ENCODE data around the gene RFX4.

- TF ChIP-seq POLR2A (IDR thresholded peaks at IDR 0.05) (no peak), EP300 (IDR thresholded peaks at IDR 0.05; ENCODE audit: low read depth) (no peak), CTCF (IDR thresholded peaks at IDR 0.05) (no peak)
Observed at GRCh38 chr12:106590601-106591000, 7.8 kb downstream of the RFX4 start.
